IMR-90 (cell line): ENCODE measurements around the gene HOXA13. TPM values are rescaled to one million over a fixed set of nuclear protein-coding genes. Genes with fewer than 3 reads are reported as not detected.

Source experiments
- ATAC-seq: fragments of 200-7000 bp; cut with Tn5 transposase; 2 replicates; pipeline ENCODE4 v1.9.1; 2020; ENCODE audit warnings: low read depth, mild to moderate bottlenecking, moderate library complexity
- BruUV-seq: library from RNA; stranded (reverse); fragments of 400-500 nt; replicated peaks from 2 replicates; lab custom pipeline; 2021; lab: Mats Ljungman, UMichigan
- CTCF ChIA-PET: fragments of 300-600 bp; formaldehyde crosslinking; extraction: SDS; loops from one replicate; lab custom pipeline; 2021; ENCODE audit warnings: antibody characterized with exemption; lab: Yijun Ruan, JAX
- POLR2A ChIA-PET: fragments of 300-600 bp; sonication (Branson Sonifier 250); formaldehyde crosslinking; loops from one replicate; lab custom pipeline; 2022; ENCODE audit warnings: antibody characterized with exemption; ENCODE audit not compliant: unreplicated experiment; lab: Charles Lee
- DNase-seq: peaks from one replicate; pipeline ENCODE4 v3.0.0; 2013
- H2AFZ ChIP-seq: replicated peaks from 2 replicates; pipeline ENCODE3; 2013; ENCODE audit warnings: low read length, mild to moderate bottlenecking; ENCODE audit not compliant: poor library complexity
- H2AK5ac ChIP-seq: 2 replicates; pipeline ENCODE4 v1.6.1; 2013; ENCODE audit warnings: low read depth, low read length, inconsistent platforms
- H2AK9ac ChIP-seq: replicated peaks from 2 replicates; pipeline ENCODE3; 2013; ENCODE audit warnings: mild to moderate bottlenecking, low read depth, low read length, moderate library complexity; ENCODE audit not compliant: poor library complexity
- H2BK120ac ChIP-seq: 2 replicates; pipeline ENCODE4 v1.6.1; 2013; ENCODE audit warnings: low read depth, low read length, inconsistent platforms
- H2BK15ac ChIP-seq: 3 replicates; pipeline ENCODE4 v1.6.1; 2013; ENCODE audit warnings: low read depth, low read length, inconsistent platforms
- H2BK20ac ChIP-seq: 2 replicates; pipeline ENCODE4 v1.6.1; 2013; ENCODE audit warnings: low read depth, mild to moderate bottlenecking, inconsistent platforms, low read length, moderate library complexity
- H2BK5ac ChIP-seq: 2 replicates; pipeline ENCODE4 v1.6.1; 2013; ENCODE audit warnings: mild to moderate bottlenecking, low read depth, low read length, inconsistent platforms; ENCODE audit not compliant: poor library complexity, severe bottlenecking
- H3K14ac ChIP-seq: replicated peaks from 2 replicates; pipeline ENCODE4 v1.6.1; 2013; ENCODE audit warnings: low read depth, low read length, inconsistent platforms
- H3K18ac ChIP-seq: 2 replicates; pipeline ENCODE4 v1.6.1; 2013; ENCODE audit warnings: low read depth, low read length, control low read depth
- H3K23ac ChIP-seq: 2 replicates; pipeline ENCODE4 v1.6.1; 2013; ENCODE audit warnings: low read depth, low read length, inconsistent platforms
- H3K27ac ChIP-seq: 2 replicates; pipeline ENCODE4 v1.5.1; 2013; ENCODE audit warnings: mild to moderate bottlenecking, control low read depth, low read length; ENCODE audit not compliant: insufficient read depth
- H3K27me3 ChIP-seq: 2 replicates; pipeline ENCODE4 v1.6.1; 2013; ENCODE audit warnings: low read length; ENCODE audit not compliant: control insufficient read depth, insufficient read depth
- H3K36me3 ChIP-seq: 2 replicates; pipeline ENCODE4 v1.6.1; 2013; ENCODE audit warnings: low read length, mixed read lengths; ENCODE audit not compliant: control insufficient read depth, insufficient read depth
- H3K4ac ChIP-seq: 2 replicates; pipeline ENCODE4 v1.6.1; 2013; ENCODE audit warnings: low read depth, low read length, inconsistent platforms
- H3K4me1 ChIP-seq: 2 replicates; pipeline ENCODE4 v1.6.1; 2013; ENCODE audit warnings: low read length, mixed read lengths; ENCODE audit not compliant: control insufficient read depth, insufficient read depth
- H3K4me2 ChIP-seq: 2 replicates; pipeline ENCODE4 v1.6.1; 2013; ENCODE audit warnings: low read depth, mild to moderate bottlenecking, control low read depth, low read length, moderate library complexity
- H3K4me3 ChIP-seq: 2 replicates; pipeline ENCODE4 v1.5.1; 2013; ENCODE audit warnings: low read depth, mild to moderate bottlenecking, control low read depth, low read length, moderate library complexity; ENCODE audit not compliant: insufficient read depth
- H3K56ac ChIP-seq: 2 replicates; pipeline ENCODE4 v1.6.1; 2013; ENCODE audit warnings: low read length, inconsistent platforms; ENCODE audit not compliant: insufficient read depth; ENCODE audit errors: extremely low read depth
- H3K79me1 ChIP-seq, 2 experiments: 2 replicates each; pipeline ENCODE4 v1.6.1; 2013; ENCODE audit warnings: low read length in 2 of 2, inconsistent platforms in 1 of 2, low read depth in 1 of 2
- H3K9ac ChIP-seq: 2 replicates; pipeline ENCODE4 v1.6.1; 2013; ENCODE audit warnings: low read depth, low read length, control low read depth
- H3K9me1 ChIP-seq: 2 replicates; pipeline ENCODE4 v1.6.1; 2013; ENCODE audit warnings: low read length, inconsistent platforms; ENCODE audit not compliant: insufficient read depth
- H3K9me3 ChIP-seq: 2 replicates; pipeline ENCODE4 v1.6.1; 2013; ENCODE audit warnings: low read length; ENCODE audit not compliant: control insufficient read depth, insufficient read depth
- H4K20me1 ChIP-seq: 2 replicates; pipeline ENCODE4 v1.6.1; 2013; ENCODE audit warnings: low read length, inconsistent platforms; ENCODE audit not compliant: insufficient read depth
- H4K5ac ChIP-seq: 2 replicates; pipeline ENCODE4 v1.6.1; 2013; ENCODE audit warnings: mild to moderate bottlenecking, low read depth, low read length, control low read depth
- H4K8ac ChIP-seq, 2 experiments: 2 replicates each; pipeline ENCODE4 v1.6.1; 2013; ENCODE audit warnings: low read depth in 2 of 2, low read length in 2 of 2, control low read depth in 1 of 2, inconsistent platforms in 1 of 2
- H4K91ac ChIP-seq: 2 replicates; pipeline ENCODE4 v1.6.1; 2013; ENCODE audit warnings: low read depth, low read length, inconsistent platforms; ENCODE audit not compliant: insufficient read depth
- CHD1 ChIP-seq: IDR thresholded peaks from 2 replicates; pipeline ENCODE4 v1.6.1; 2012; ENCODE audit warnings: low read depth, low read length, improper control_type of control experiment
- CTCF ChIP-seq: conservative IDR thresholded peaks from 2 replicates; pipeline ENCODE4 v1.5.1; 2012; ENCODE audit warnings: mild to moderate bottlenecking, low read depth, low read length, improper control_type of control experiment
- ELK1 ChIP-seq: fragments of 150-350 bp; IDR thresholded peaks from 2 replicates; pipeline ENCODE4 v1.6.1; 2016; ENCODE audit warnings: low read depth, mild to moderate bottlenecking, low read length, moderate library complexity, borderline replicate concordance
- FOS ChIP-seq: fragments of 150-350 bp; IDR thresholded peaks from 2 replicates; pipeline ENCODE4 v1.6.1; 2016; ENCODE audit warnings: low read depth, low read length
- MAZ ChIP-seq: IDR thresholded peaks from 2 replicates; pipeline ENCODE4 v1.6.1; 2012; ENCODE audit warnings: low read depth, mild to moderate bottlenecking, low read length, improper control_type of control experiment, moderate library complexity, borderline replicate concordance
- NFE2L2 ChIP-seq: fragments of 150-350 bp; IDR thresholded peaks from 2 replicates; pipeline ENCODE4 v1.6.1; 2016; ENCODE audit warnings: low read depth, mild to moderate bottlenecking, low read length
- POLR2A ChIP-seq: IDR thresholded peaks from 2 replicates; pipeline ENCODE4 v1.6.1; 2012; ENCODE audit warnings: mild to moderate bottlenecking, low read depth, low read length
- RAD21 ChIP-seq: IDR thresholded peaks from 2 replicates; pipeline ENCODE4 v1.6.1; 2012; ENCODE audit warnings: low read length, improper control_type of control experiment
- RFX5 ChIP-seq: IDR thresholded peaks from 2 replicates; pipeline ENCODE4 v1.8.0; 2012; ENCODE audit warnings: low read depth, mild to moderate bottlenecking, low read length, moderate library complexity
- SMC3 ChIP-seq: fragments of 150-350 bp; IDR thresholded peaks from 2 replicates; pipeline ENCODE4 v1.6.1; 2016; ENCODE audit warnings: low read depth, mild to moderate bottlenecking, antibody characterized with exemption, low read length, moderate library complexity
- WGBS, 2 experiments: methylation state at CpG; one replicate each; pipeline versions ENCODE4 v1.1.5 to v1.1.7; 2013; ENCODE audit warnings: missing lambda C conversion rate in 2 of 2; ENCODE audit not compliant: insufficient read length in 1 of 2; ENCODE audit errors: extremely low coverage in 2 of 2; 5-methylcytosine and 5-hydroxymethylcytosine counted together
- dilution Hi-C: fragments of 300-500 bp; cut with HindIII; formaldehyde crosslinking; loops from one replicate; pipeline ENCODE4 v1.14.3; 2018; ENCODE audit warnings: low sequenced_read_pairs; ENCODE audit not compliant: unreplicated experiment
- in situ Hi-C: fragments of 300-500 bp; cut with MboI; formaldehyde crosslinking; loops from 3 replicates; pipeline ENCODE4 v1.14.3; 2019; ENCODE audit warnings: low sequenced_read_pairs, inconsistent platforms, mixed read lengths
- intact Hi-C: fragments of 100-400 bp; cut with micrococcal nuclease; formaldehyde crosslinking; loops from 2 replicates; pipeline ENCODE4 v1.10.0; 2022
- polyA plus RNA-seq, 3 experiments: library from polyadenylated mRNA; depleted of rRNA; stranded (reverse); fragments of >200 nt; gene quantifications; 2 replicates each; pipeline ENCODE4 v1.2.3, GENCODE V29; 2012; ENCODE audit warnings: low replicate concordance in 1 of 3
- total RNA-seq: library from RNA; depleted of rRNA; stranded (reverse); fragments of >200 nt; gene quantifications from 2 replicates; pipeline ENCODE4 v1.2.3, GENCODE V29; 2012

Gene HOXA13
- total and polyA plus RNA-seq, 2 of the 4 experiments (the other 2 are of a cell fraction) = not detected

- H3K4me3 ChIP-seq = no peak overlapping the region
- in situ Hi-C loops (no loop called here), intact Hi-C loops (no loop called here), dilution Hi-C loops (no loop called here)
- no peak overlapping the region for H4K91ac ChIP-seq
- H3K27ac ChIP-seq = no peak overlapping the region
- H3K4me1 ChIP-seq = peaks cover 6% of the 10 kb centered on the region; the same call in 1 of the 2 replicates
- DNase-seq (no peak), ATAC-seq (no peak)
- H4K20me1 ChIP-seq = no peaks in the 10 kb centered on the region
- H3K14ac ChIP-seq = no peak overlapping the region
- WGBS, 2 experiments = no CpG with 5 or more reads among the region's 3 CpGs
- no peak overlapping the region; a peak in 1 of 4 replicates for H4K8ac ChIP-seq
- H3K27me3 ChIP-seq = no peaks in the 10 kb centered on the region; the same call in 1 of the 2 replicates
- ChIA-PET POLR2A (no interaction called here), CTCF (no interaction called here)
- peaks cover 3% of the 10 kb centered on the region; the same call in 1 of the 2 replicates for H3K9me1 ChIP-seq
- no peak overlapping the region for H3K4ac ChIP-seq
- BruUV-seq = no TSS peak
- H2BK120ac ChIP-seq = no peak overlapping the region
- no peak overlapping the region for H2BK15ac ChIP-seq
- H3K4me2 ChIP-seq = no peak overlapping the region
- H3K9me3 ChIP-seq = no peaks in the 10 kb centered on the region
- H2AK9ac ChIP-seq = peak overlapping the region; percentile 18
- no peak overlapping the region for H2BK20ac ChIP-seq
- H3K9ac ChIP-seq = no peak overlapping the region
- no peak overlapping the region for H3K18ac ChIP-seq
- TF ChIP-seq CTCF = no peak
- no peak for TF ChIP-seq RFX5
- TF ChIP-seq CHD1 = no peak
- TF ChIP-seq MAZ = no peak
- TF ChIP-seq RAD21 = no peak
- TF ChIP-seq POLR2A = no peak
- no peak for TF ChIP-seq ELK1
- no peak for TF ChIP-seq FOS
- no peak for TF ChIP-seq SMC3
- no peak for TF ChIP-seq NFE2L2
- no peak overlapping the region for H4K5ac ChIP-seq
- no peak overlapping the region for H2AK5ac ChIP-seq
- H2BK5ac ChIP-seq = no peak overlapping the region
- H3K36me3 ChIP-seq = no peaks in the 10 kb centered on the region
- no peak overlapping the region for H2AFZ ChIP-seq
- 0 out of 4 replicates have a peak, but pooled peaks cover 0 to 13% of the 10 kb centered on the region in 2 experiments for H3K79me1 ChIP-seq
- no peak overlapping the region for H3K23ac ChIP-seq
- H3K56ac ChIP-seq = no peak overlapping the region
These were observed 46.4 kb downstream of the HOXA13 start for GRCh38 chr7:27153526-27153925.
